Fibroblast of pulmonary artery (primary cell): ENCODE data around the gene TSC22D3.

Experiments used
- DNase-seq: peaks from one replicate; pipeline ENCODE4 v3.0.0-alpha.2; 2010; ENCODE audit warnings: low read depth
- H3K4me3 ChIP-seq: replicated peaks from 2 replicates; pipeline ENCODE4 v1.5.1; 2011; ENCODE audit warnings: low read depth, mild to moderate bottlenecking, control low read depth, low read length, moderate library complexity
- TF ChIP-seq, protein P1 (sequence below): IDR thresholded peaks from 2 replicates; pipeline ENCODE4 v1.5.1; 2011; ENCODE audit warnings: mild to moderate bottlenecking, control low read depth, low read length, inconsistent platforms; ENCODE audit errors: missing control alignments

TSC22D3 gene

DNA sequence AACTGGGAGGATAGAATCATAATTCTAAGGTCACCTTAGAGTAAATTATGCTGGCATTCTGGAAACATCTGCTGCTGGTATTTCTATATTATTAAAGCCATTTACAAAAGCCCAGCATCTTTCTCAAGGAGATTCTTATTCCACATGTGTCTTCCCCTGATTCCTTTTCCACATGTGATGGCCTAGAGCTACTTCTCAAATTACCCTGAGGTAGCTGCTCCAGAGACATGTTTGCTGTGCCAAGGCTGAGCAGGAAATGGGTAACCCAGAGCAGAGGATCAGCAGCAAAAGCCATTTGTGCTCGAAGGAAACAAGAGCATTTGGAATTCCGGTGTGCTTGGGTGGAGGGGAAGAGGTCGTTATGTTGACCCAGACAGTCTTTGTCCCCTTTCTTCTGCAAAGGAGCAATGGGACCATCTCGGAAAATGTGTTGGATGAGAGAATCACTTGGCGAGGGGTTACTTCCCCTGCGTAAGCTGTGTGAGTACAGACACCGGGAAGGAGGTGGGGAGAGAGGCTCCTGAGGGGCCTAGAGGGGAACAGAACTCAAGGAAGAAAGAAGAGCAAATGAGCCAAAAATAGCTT lies 24.6 kb downstream of the TSC22D3 start:
- no peak for DNase-seq
- TF ChIP-seq, protein P1, sequence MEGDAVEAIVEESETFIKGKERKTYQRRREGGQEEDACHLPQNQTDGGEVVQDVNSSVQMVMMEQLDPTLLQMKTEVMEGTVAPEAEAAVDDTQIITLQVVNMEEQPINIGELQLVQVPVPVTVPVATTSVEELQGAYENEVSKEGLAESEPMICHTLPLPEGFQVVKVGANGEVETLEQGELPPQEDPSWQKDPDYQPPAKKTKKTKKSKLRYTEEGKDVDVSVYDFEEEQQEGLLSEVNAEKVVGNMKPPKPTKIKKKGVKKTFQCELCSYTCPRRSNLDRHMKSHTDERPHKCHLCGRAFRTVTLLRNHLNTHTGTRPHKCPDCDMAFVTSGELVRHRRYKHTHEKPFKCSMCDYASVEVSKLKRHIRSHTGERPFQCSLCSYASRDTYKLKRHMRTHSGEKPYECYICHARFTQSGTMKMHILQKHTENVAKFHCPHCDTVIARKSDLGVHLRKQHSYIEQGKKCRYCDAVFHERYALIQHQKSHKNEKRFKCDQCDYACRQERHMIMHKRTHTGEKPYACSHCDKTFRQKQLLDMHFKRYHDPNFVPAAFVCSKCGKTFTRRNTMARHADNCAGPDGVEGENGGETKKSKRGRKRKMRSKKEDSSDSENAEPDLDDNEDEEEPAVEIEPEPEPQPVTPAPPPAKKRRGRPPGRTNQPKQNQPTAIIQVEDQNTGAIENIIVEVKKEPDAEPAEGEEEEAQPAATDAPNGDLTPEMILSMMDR, result no peak
- no peak overlapping the region for H3K4me3 ChIP-seq

DNA sequence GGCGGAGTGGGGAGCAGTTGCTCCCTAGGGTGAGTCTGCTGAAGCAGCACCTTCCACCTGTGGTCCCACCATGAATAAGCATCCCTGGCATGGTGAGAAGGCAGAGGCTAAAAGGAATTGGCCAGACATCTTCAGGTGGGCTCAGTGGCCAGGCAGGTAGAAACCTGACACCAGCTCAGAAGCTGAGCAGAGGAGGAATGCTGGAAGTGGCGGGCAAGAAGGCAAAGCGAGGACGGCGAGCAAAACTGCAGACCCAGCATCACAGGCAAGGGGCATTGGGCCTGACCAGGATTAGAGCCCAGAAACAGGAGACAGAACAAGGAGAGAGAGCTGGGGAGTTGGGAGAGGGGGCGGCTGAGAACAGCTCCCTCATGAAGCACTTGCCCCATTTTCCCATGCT lies 25.3 kb downstream of the TSC22D3 start:
- no peak overlapping the region for H3K4me3 ChIP-seq
- TF ChIP-seq, protein P1, result no peak
- DNase-seq, result no peak

DNA sequence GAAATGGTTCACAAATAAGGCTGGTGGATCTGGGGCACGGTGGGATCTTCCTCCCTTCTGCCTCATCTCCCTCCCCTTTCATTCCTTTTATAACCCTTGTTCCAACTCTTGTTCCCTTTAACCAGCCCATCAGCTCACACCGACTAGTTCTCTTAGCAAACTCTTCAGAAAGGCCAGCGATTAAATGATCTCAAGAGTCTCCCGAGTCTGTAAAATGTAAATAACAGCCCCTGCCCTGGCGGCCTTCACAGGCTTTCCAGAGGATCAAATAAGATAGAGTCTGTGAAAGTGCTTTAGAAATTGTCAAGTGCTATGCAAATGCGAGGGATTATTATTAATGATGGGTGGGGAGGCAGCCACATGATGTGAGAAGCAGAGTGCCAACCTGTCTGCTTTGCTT lies 27.1 kb downstream of the TSC22D3 start:
- TF ChIP-seq, protein P1, result no peak
- no peak for DNase-seq
- H3K4me3 ChIP-seq, result no peak overlapping the region

DNA sequence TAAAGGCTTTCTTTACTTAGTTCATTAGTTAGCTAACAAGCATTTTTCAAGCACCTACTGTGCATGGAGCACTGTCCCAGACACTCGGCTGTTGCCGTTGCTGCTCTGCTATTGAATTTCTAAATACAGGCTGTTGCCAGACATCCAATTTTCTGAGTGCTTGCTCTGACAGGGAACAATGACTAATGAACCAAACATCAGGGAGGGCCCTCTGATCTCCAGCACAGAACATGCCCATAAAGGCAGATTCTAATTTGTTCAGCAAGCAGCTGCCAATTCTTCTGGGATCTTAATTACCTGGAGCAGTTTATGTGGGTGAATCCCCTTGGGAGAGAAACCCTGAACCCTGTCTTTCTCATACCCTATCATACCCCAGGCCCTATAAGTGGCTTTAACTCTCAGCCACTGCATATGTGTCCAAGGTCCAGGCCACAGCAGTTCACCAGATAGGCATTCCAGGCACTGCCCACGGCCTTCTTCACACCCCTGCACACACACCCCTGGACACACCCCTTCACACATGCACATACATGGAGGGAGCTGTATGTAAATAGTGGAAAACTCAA lies 27.9 kb downstream of the TSC22D3 start:
- TF ChIP-seq, protein P1, result no peak
- no peak overlapping the region for H3K4me3 ChIP-seq
- peak; percentile 60 for DNase-seq

DNA sequence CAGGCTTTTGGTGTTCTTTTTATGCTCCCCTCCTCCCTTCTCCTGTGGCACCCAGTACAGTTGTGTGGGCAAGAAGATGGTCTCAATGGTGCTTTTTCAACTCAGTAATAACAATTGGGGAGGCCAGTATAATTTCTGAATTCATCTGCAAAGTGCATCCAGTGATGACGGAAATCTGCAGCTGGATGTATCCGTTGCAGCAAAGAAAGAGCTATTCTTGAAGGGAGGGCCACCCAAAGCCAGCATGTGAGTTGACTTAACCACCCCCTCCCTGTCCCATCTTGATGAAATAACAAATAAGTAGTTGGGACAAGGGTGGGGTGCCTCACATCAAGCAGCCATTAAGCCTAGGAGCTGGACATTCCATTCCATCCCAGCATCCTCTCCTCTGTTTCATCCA lies 30.7 kb downstream of the TSC22D3 start:
- no peak overlapping the region for H3K4me3 ChIP-seq
- TF ChIP-seq, protein P1, result no peak
- DNase-seq, result no peak

DNA sequence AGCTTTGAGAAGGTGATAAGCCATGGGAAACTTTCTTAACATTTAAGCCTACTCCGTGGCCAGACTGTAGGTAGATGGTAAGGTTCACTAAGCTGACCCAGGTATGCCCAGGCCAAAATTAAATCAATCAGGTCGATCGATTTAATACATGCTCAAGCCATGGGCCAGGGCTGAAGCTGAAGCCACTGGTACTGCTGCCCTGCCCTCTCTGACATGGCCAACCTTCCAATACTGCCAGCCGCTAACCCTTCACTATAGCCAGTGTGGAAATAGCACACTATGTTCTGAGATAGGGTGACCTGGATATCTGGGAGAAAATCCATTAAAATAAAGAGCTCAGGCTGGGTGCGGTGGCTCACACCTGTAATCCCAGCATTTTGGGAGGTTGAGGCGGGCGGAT lies 31.6 kb downstream of the TSC22D3 start:
- no peak for DNase-seq
- TF ChIP-seq, protein P1, result no peak
- no peak overlapping the region for H3K4me3 ChIP-seq

DNA sequence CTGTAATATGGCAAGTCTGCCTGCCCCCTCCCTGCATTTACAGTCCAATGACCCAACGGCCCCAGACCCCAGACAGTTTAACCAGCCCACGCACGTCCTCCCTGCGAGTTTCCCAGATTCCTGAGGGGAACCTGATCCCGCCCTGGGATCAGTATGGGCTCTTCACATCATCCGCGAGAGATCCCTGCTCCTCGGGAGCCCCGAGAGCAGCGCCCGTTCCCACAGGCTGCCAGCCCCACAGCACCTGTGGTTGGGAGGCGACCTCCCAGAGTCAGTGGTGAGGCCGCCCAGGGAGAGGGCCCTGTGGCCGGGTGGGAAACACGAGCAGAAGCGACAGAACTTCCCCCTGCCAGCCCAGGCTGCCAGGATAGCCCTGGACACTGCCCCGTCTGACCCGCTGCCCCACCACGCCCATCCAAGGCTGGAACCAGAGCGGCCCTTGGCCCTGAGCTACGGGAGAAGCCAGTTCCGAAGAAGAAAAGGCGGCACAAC lies 32.8 kb downstream of the TSC22D3 start:
- no peak for DNase-seq
- no peak overlapping the region for H3K4me3 ChIP-seq
- TF ChIP-seq, protein P1, result no peak
